Measurements from ENCODE around the gene GGT6.

DNA sequence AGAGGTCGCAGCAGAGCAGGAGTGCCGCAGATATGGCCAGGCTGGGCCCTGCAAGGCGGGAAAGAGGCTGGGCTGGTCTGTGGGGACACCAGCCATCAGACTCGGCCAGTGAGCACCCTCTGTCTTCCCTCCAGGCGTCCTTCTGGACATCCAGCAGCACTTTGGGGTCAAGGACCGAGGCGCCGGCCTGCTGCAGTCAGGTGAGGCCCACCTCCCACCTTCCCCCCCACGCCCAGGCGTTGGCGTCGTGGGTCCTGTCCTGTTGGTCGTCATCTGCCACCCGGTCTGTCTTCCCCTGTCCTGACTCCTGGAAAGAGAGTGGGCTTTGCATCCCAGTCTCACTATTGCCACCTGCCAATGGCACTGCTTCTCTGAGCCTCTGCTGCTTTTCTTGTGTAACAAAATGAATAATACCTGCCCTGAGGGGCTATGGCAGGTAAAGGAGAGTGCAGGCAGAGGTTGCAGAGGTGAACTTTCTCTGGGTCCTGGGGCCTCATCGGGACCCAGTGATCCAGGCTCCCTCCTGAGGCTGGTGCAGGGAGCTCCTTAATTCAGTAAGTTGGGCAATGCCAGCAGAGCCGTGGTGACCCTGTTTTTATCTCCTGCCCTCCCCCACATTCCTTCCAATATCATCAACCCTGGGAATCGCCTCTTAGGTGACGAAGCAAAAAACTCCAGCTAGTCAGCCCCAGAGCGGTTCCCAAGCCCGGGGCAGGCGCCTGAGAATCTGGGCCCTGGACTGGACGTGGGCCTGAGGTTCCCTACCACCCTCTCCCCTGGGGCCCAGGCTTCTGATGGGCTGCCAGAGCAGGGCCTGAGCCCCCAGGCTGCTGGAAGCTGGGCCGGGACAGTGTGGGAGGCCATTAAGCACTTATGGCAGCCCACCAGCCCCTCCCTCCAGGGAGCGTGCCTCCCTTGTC lies 47.0 kb downstream of the GGT6 start:
- no peak for TF ChIP-seq CTCF (IDR thresholded peaks at IDR 0.05)
- no peak for TF ChIP-seq POLR2AphosphoS5 (IDR thresholded peaks at IDR 0.05)
- TF ChIP-seq EP300 (IDR thresholded peaks at IDR 0.05): no peak
